Activated T-helper 2 cell treated with anti-CD3 and anti-CD28 coated beads, Interferon-gamma antibody, Interleukin-2, Interleukin-4, amounts not matched to agents 10 μg/mL and 5 μg/mL and 100 μg/mL, durations not matched to agents 14 hours and 24 hours and 36 hours (primary cell): ENCODE results near the gene DRC3. TPM values are rescaled to one million over a fixed set of nuclear protein-coding genes. Genes with fewer than 3 reads are reported as not detected.
A peak's percentile ranks its signal among the peaks of the same experiment; 100 is the strongest.

Source experiments
- DNase-seq: peaks from one replicate; pipeline ENCODE4 v3.0.0; 2021; ENCODE audit warnings: low spot score
- H3K27ac Mint-ChIP-seq: one replicate; pipeline ENCODE4 v1.8.0; 2021; ENCODE audit warnings: mixed read lengths
- H3K27me3 Mint-ChIP-seq: one replicate; pipeline ENCODE4 v1.8.0; 2021; ENCODE audit warnings: low read depth, mixed read lengths
- H3K36me3 Mint-ChIP-seq: one replicate; pipeline ENCODE4 v1.8.0; 2021; ENCODE audit warnings: low read depth, mixed read lengths
- H3K4me1 Mint-ChIP-seq: one replicate; pipeline ENCODE4 v1.8.0; 2021; ENCODE audit warnings: low read depth, mixed read lengths
- H3K4me3 Mint-ChIP-seq: one replicate; pipeline ENCODE4 v1.8.0; 2021; ENCODE audit warnings: low read depth, mild to moderate bottlenecking, moderate library complexity, mixed read lengths
- H3K9me3 Mint-ChIP-seq: one replicate; pipeline ENCODE4 v1.8.0; 2021; ENCODE audit warnings: mixed read lengths
- intact Hi-C: fragments of 100-400 bp; cut with micrococcal nuclease; formaldehyde crosslinking; loops from one replicate; pipeline ENCODE4 v1.15.1; 2023
- total RNA-seq: library from RNA; stranded (reverse); gene quantifications from 2 replicates; pipeline ENCODE4 v1.2.3, GENCODE V29; 2022

Gene DRC3, protein sequence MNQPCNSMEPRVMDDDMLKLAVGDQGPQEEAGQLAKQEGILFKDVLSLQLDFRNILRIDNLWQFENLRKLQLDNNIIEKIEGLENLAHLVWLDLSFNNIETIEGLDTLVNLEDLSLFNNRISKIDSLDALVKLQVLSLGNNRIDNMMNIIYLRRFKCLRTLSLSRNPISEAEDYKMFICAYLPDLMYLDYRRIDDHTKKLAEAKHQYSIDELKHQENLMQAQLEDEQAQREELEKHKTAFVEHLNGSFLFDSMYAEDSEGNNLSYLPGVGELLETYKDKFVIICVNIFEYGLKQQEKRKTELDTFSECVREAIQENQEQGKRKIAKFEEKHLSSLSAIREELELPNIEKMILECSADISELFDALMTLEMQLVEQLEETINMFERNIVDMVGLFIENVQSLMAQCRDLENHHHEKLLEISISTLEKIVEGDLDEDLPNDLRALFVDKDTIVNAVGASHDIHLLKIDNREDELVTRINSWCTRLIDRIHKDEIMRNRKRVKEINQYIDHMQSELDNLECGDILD
- total RNA-seq, result not detected in 2 replicates

DNA sequence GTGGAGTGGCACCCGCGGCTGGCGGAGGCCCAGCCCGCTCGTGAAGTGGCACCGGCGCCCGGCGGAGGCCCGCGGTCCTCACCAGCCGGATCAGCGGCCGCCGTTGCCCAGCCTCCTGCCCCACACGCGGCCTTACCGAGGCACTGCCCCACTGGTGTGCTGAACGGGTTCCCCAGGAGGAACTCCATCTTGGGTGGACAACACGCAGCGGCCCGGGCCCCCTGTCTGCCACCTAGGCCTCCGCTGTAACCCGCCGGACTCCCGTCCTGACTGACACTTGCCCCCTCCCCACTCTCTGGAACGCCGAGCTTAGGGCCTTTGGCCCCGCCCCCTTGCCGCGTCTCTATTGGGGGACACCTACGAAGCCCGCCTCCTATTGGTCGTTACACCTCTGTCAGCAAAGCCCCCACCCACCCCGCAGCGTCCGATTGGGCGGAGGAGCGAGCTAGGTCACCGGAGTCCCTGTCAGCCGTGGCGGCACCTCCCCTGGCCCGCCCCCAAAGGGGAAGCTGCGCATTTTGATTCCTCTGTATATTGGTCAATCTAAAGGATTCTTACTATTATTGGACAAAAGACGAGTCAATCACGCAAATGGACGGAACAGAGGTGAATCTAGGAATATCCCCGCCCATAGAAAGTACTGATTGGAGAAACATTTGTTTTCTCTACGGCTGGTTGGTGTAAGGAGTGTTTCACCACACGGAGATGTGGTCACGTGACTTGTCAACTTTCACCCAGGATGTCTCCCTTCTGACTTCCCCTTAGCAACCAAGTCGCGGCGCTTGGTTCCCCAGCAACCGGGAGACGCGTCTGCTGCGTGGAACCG is at the start of gene DRC3, which contains the start of gene TOM1L2:
DRC3 (plus strand) TSS at position 737 of the 826 bp plus-strand sequence. CDS start 4,737 bp downstream, outside the sequence.
TOM1L2 (minus strand) TSS at position 275 of the 826 bp plus-strand sequence; CDS start at position 188, 87 bp downstream.
- no peaks in the 10 kb centered on the region for H3K36me3 Mint-ChIP-seq
- intact Hi-C loops, result loop anchor here (1.0 to 5.0 kb wide), 7 partner anchors 14 to 381 kb away; partner anchors contain the start of genes ALKBH5, ATPAF2, GID4 and PEMT
- H3K27me3 Mint-ChIP-seq, result no peaks in the 10 kb centered on the region
- H3K4me1 Mint-ChIP-seq, result peaks cover 27% of the 10 kb centered on the region
- no peaks in the 10 kb centered on the region for H3K9me3 Mint-ChIP-seq
- peak; percentile 100 for DNase-seq
- peak within 1 kb of the TSS; percentile 80 for H3K27ac Mint-ChIP-seq
- peak within 1 kb of the TSS; percentile 91 for H3K4me3 Mint-ChIP-seq

DNA sequence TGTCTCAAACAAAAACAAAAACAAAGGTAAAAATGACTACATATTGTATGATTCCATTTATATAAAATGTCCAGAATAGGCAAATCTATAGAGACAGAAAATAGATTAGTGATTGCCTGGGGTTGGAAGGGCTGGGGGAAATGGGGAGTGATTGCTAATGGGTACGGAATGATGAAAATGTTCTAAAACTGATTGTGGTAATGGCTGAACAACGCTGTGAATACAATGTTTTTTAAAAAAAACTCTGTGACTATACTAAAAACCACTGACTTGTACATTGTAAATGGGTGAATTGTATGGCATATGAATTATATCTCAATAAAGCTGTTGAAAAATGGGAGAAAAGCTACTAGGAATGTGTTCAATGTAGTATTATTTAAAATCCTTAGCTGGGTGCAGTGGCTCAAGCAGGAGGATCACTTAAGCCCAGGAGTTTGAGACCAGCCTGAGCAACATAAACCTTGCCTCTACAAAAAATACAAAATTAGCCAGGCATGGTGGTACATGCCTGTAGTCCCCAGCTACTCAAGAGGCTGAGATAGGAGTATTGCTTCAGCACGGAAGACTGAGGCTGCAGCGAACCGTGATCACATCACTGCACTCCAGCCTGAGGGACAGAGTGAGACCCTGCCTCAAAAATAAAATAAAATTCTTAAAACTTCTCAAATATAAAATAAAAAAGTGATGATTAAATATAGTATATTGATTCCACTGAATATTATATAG is 48.4 kb upstream of the DRC3 start:
- intact Hi-C loops, result no loop called here
- peaks cover 1% of the 10 kb centered on the region for H3K4me1 Mint-ChIP-seq
- no peaks in the 10 kb centered on the region for H3K36me3 Mint-ChIP-seq
- no peaks in the 10 kb centered on the region for H3K9me3 Mint-ChIP-seq
- DNase-seq, result no peak
- H3K27ac Mint-ChIP-seq, result no peak overlapping the region
- H3K27me3 Mint-ChIP-seq, result no peaks in the 10 kb centered on the region
- H3K4me3 Mint-ChIP-seq, result no peak overlapping the region

DNA sequence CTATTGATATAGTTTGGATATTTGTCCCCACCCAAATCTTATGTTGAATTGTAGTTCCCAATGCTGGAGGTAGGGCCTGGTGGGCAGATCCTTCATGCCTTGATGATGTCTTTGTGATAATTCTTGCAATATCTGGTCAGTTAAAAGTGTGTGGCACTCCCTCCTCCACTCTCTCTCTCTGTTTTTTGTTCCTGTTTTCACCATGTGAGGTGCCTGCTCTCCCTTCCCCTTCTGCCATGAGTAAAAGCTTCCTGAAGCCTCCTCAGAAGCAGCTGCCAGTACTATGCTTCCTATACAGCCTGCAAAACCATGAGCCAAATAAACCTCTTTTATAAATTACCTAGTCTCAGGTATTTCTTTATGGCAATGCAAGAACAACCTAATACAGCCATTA is 47.8 kb upstream of the DRC3 start:
- Mint-ChIP-seq H3K9me3 (no peaks in the 10 kb centered on the region), H3K27ac (no peak overlapping the region), H3K27me3 (no peaks in the 10 kb centered on the region), H3K4me1 (no peaks in the 10 kb centered on the region), H3K4me3 (no peak overlapping the region), H3K36me3 (no peaks in the 10 kb centered on the region)
- no peak for DNase-seq
- intact Hi-C loops, result no loop called here

DNA sequence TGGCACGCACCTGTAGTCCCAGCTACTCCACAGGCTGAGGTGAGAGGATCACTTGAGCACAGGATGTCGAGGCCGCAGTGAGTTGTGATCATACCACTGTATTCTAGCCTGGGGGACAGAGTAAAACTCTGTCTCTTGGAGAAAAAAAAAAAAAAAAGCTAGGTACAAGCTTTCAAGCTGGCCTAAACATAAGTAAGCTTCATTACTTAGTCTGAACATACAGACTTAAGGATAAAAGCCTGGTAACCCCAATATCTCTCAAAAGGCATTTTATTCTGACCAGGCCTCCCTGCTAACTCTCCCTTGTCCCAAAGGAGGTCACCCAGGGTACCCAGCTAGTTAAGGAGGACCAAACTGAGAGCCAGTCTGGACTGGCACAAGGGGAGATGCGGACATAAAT is 46.6 kb upstream of the DRC3 start:
- intact Hi-C loops, result no loop called here
- H3K4me1 Mint-ChIP-seq, result no peaks in the 10 kb centered on the region
- H3K36me3 Mint-ChIP-seq, result no peaks in the 10 kb centered on the region
- DNase-seq, result no peak
- H3K27ac Mint-ChIP-seq, result no peak overlapping the region
- H3K4me3 Mint-ChIP-seq, result no peak overlapping the region
- no peaks in the 10 kb centered on the region for H3K27me3 Mint-ChIP-seq
- H3K9me3 Mint-ChIP-seq, result no peaks in the 10 kb centered on the region

DNA sequence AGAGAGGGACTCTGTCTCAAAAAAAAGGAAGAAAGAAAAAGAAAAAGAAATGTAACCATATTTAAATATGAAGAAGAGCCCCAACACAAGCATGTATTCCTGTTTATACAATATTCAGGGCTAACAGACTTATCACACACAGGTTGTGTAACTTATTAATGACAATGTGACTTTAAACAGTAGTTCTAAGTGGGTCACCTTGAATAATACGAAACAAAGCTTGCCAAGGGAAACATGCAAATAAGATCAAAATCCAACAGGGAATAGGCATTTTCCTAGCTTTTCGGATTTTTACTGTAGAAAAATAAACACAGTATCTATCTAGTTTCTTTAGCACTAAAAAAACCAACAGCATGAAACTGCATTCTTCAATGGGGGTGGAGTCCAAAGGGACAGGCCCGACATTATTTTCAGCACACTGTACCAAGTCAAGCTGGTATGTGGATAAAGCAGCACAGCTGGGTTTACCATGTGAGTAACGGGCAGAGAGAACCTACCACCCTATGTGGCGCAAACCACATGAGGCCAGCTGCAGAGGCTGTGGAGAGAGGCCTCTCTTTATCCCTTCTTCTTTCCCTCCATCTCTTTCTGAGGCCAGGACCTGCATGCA is 45.7 kb upstream of the DRC3 start:
- H3K4me3 Mint-ChIP-seq, result no peak overlapping the region
- intact Hi-C loops, result no loop called here
- H3K4me1 Mint-ChIP-seq, result no peaks in the 10 kb centered on the region

DNA sequence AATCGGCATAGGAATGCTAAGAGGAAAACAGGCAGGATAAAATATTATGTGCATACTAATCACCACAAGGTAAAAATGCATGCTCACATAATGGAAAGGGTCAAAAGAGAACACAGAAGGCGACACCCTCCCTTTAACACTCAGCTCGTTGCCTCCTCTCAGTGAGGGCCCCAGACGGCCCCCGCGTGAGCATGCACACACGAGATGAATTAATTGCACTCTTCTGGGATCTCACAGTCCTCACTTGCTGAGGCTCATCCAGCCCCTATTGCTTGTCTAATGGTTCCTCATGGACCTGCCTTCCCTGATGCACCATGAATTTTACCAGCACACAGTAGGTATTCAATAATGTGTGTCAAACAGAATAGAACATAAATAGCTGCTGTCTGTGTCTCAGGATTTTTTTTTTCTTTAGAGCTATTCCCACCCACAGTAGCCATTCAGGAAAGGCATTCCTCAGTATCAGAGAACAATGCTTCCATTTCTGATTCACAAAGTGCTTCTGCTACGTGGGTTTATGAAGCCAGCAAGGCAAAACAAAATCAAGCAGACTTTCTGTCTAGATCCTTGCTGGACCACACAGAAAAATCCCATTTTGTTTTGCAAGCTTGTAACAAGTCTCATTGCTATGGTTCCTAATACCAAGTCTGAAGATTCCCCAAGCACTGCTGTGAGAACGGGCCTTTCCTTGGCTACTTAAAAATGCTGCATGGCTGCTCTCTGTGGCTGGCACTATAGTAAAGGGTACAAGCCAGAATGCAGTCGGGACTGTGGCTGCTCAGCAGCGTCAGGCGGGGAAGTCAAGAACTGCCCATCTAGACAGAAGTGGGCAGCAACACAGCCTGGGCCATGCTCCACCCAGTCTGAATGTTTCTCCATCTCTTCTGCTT is 44.0 kb upstream of the DRC3 start:
- Mint-ChIP-seq H3K4me3 (no peak overlapping the region), H3K27ac (no peak overlapping the region), H3K27me3 (peaks cover 2% of the 10 kb centered on the region), H3K4me1 (no peaks in the 10 kb centered on the region), H3K36me3 (no peaks in the 10 kb centered on the region), H3K9me3 (no peaks in the 10 kb centered on the region)
- DNase-seq, result no peak
- intact Hi-C loops, result no loop called here

More for the DNA sequence above, 45.7 kb upstream of the DRC3 start:
- Mint-ChIP-seq H3K9me3 (no peaks in the 10 kb centered on the region), H3K27ac (no peak overlapping the region), H3K36me3 (no peaks in the 10 kb centered on the region), H3K27me3 (peaks cover 2% of the 10 kb centered on the region)
- no peak for DNase-seq

DNA sequence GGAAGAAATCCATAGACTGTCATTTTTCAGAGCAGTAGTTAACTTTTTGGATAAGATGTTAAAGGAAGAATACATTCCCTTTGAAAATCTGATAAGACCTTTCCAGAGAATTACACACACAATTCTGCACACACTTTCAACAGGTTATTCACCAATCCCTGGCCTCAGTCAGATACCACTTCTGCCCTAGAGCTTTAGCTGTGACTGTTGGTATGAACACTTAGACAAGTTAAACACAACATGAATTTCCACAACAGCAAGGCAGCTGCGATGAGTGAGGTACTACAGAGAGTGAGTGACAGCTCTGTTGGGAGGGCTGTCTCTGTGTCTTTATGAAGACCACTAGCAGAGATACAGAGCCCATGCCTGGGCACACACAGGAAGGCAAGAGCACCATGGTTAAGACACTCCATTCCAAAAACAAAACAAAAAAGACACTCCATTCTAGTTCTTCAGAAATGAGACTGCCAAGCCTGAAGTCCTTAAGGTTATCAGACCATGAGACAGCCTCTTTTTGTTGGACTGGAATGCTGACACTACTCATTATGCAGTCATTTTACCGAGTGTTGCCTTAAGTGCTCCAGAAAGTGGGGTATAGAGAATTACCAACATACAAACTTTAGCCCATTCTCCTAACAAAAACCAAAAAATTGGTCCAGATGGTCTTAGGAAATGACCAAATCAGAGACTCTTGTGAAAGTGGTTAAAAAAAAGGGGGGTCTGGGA is 42.8 kb upstream of the DRC3 start:
- intact Hi-C loops, result no loop called here
- H3K4me1 Mint-ChIP-seq, result no peaks in the 10 kb centered on the region
- H3K27me3 Mint-ChIP-seq, result peaks cover 2% of the 10 kb centered on the region
- no peak overlapping the region for H3K27ac Mint-ChIP-seq
- no peak for DNase-seq
- no peak overlapping the region for H3K4me3 Mint-ChIP-seq
- no peaks in the 10 kb centered on the region for H3K9me3 Mint-ChIP-seq
- H3K36me3 Mint-ChIP-seq, result no peaks in the 10 kb centered on the region

DNA sequence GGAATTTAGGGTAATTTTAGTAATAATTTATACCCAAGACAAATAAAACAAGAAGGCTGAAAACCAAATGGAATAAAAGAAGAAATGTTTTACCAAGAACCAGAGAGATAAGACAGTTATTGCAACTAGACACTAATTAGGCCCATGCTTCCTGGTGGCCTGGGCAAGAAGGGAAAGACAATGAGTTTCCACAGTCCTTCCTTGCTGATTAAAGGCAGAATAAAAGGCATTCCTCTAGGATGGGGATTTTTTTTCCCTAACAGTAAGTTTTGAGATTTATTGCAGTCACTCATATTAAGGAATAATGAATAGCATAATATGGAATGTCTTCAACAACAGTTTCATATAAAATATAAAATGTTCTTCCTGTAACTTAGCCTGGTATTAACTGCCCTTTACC is 42.0 kb upstream of the DRC3 start:
- Mint-ChIP-seq H3K27ac (no peak overlapping the region), H3K36me3 (no peaks in the 10 kb centered on the region), H3K4me3 (no peak overlapping the region), H3K27me3 (peaks cover 2% of the 10 kb centered on the region), H3K4me1 (peaks cover 5% of the 10 kb centered on the region), H3K9me3 (no peaks in the 10 kb centered on the region)
- DNase-seq, result no peak
- intact Hi-C loops, result no loop called here

DNA sequence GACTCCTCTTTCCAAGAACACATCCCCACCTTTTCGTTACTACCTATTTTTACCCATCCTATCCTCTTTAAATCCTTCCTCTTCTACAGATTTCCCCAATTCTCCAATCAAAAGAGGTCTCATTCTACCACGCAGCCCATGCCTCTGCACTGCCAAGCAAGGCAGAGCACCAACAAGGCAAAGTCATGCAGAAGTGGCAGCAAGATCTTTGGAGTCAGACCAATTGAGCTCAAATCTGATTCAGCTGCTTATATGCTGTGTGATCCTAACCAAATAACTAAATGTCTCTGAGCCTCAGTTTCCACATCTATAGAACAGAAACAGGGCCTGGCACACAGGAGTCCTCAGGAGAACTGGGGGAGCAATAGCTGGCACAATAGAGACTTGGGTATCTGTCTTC is 41.5 kb upstream of the DRC3 start:
- H3K27me3 Mint-ChIP-seq, result peaks cover 2% of the 10 kb centered on the region
- no peak for DNase-seq
- H3K36me3 Mint-ChIP-seq, result no peaks in the 10 kb centered on the region
- peaks cover 9% of the 10 kb centered on the region for H3K4me1 Mint-ChIP-seq
- no peak overlapping the region for H3K27ac Mint-ChIP-seq
- no peak overlapping the region for H3K4me3 Mint-ChIP-seq
- intact Hi-C loops, result no loop called here
- H3K9me3 Mint-ChIP-seq, result no peaks in the 10 kb centered on the region

DNA sequence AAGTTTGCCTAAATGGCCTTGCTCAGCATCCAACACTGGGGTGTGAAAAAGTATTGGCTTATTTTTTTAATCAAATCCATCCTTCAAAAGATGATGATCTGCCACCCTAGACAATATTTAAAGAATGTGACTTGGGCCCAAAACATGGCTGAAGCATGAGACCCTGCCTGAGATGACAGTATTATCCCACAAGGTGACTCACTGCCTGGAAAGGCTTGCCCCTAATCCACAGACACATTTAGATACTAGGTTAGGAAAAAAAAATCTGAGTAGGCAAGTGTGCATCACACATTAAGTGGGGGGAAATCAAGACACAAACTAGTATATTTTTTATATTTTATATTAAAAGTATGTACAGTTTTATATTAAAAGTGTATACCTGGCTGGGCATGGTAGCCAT is 38.9 kb upstream of the DRC3 start:
- Mint-ChIP-seq H3K9me3 (no peaks in the 10 kb centered on the region), H3K4me3 (no peak overlapping the region), H3K27me3 (peaks cover 2% of the 10 kb centered on the region), H3K27ac (no peak overlapping the region), H3K36me3 (no peaks in the 10 kb centered on the region), H3K4me1 (peaks cover 10% of the 10 kb centered on the region)
- intact Hi-C loops, result no loop called here
- DNase-seq, result no peak

DNA sequence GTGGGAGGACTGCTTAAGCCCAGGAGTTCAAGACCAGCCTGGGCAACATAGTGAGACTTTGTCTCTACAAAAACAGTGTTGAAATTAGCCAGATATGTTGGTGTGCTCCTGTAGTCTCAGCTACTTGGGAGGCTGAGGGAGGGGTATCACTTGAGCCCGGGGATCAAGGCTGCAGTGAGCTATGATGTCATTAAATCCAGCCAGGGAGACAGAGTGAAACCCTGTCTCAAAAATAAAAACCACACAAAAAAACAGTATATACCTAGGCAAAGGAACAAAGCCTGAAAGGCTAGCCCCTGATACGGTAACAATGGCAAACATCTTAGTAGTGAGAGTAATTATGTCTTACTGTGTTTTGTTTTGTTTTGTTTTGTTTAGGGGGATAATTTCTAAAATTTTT is 38.4 kb upstream of the DRC3 start:
- Mint-ChIP-seq H3K9me3 (no peaks in the 10 kb centered on the region), H3K4me3 (no peak overlapping the region), H3K4me1 (peaks cover 10% of the 10 kb centered on the region), H3K27me3 (peaks cover 2% of the 10 kb centered on the region), H3K36me3 (no peaks in the 10 kb centered on the region), H3K27ac (no peak overlapping the region)
- intact Hi-C loops, result no loop called here
- no peak for DNase-seq
